IPS DF 4.7 (cell line): Measurements from ENCODE around the gene LPAR4.
"Not testable (repeated sequence)": the region's sequence is repeated elsewhere in the genome, so short reads cannot be mapped to it uniquely, and the experiment has no call there.

ENCODE experiments used
- DNase-seq: peaks from one replicate; pipeline ENCODE4 v3.0.0-alpha.2; 2013; ENCODE audit warnings: low spot score; ENCODE audit errors: extremely low read depth

Gene LPAR4, protein sequence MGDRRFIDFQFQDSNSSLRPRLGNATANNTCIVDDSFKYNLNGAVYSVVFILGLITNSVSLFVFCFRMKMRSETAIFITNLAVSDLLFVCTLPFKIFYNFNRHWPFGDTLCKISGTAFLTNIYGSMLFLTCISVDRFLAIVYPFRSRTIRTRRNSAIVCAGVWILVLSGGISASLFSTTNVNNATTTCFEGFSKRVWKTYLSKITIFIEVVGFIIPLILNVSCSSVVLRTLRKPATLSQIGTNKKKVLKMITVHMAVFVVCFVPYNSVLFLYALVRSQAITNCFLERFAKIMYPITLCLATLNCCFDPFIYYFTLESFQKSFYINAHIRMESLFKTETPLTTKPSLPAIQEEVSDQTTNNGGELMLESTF

DNA sequence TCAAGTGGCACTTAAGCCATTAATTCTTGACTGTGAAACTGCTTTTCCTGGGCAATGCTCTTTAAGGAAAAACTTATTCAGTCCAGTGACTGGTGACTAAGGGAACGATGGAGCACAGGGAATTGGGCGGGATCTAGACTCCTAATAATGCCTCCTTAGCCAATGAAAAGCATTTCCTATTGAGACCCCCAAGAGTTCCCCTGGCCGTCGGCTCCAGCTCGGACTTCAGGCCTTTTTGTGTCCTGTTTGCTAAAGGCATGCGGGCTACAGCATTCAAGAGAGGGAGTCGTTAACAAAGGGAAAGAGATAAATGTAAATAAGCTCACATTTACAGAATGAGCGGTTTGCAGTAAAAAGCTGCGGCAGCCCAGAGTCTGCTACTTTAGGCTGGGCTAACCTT, at the start of gene LPAR4:
TSS of gene LPAR4 (plus strand) at position 232 of the 400 bp plus-strand sequence. CDS start 7,150 bp downstream, outside the sequence.
- DNase-seq: no peak

GRCh38 chrX:78706071-78706470, 41.4 kb upstream of the LPAR4 start:
- DNase-seq: no peak

DNA sequence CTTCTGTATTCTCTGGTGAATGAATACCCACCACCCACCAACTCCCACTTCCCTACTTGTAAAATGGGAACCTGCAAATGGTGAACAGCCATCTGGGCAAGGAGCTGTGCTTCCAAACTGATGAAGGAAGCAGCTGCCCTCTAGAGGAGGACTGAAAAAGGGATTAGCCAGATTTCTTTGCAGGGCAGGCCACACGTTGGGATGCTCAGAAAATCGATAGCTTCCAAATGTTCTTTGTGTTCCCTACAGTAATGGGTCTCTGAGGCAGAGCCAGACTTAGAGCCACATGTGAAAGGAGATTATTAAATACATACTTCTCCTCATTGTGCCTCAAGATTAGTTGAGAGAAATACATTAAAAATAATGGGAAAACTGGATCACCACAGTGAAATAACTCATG, 39.3 kb upstream of the LPAR4 start:
- DNase-seq: peak; percentile 1

GRCh38 chrX:78708816-78709215, 38.7 kb upstream of the LPAR4 start:
- DNase-seq: no peak

DNA sequence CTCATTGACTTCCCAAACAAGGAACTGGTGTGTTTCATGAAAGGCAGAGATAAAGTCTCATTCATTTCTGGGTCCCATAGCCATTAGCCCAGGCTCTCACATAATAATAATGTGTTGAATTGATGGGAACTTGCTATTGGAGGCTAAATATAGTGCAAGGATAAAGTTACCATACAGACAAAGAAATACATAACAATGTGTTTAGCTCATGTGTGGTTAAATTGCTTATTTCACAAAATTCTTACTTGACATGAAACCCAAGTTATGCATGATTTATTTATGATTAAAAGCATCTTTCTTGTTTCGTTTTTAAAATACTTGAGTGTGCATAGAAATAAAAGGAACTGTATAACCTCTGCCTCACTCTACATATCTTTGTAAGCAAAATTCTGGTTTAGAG, 37.3 kb upstream of the LPAR4 start:
- no peak for DNase-seq

GRCh38 chrX:78712336-78712735, 35.2 kb upstream of the LPAR4 start:
- DNase-seq: no peak

GRCh38 chrX:78725287-78725686, 22.2 kb upstream of the LPAR4 start:
- DNase-seq: no peak

GRCh38 chrX:78746496-78746895, 1.0 kb upstream of the LPAR4 start:
- no peak for DNase-seq

DNA sequence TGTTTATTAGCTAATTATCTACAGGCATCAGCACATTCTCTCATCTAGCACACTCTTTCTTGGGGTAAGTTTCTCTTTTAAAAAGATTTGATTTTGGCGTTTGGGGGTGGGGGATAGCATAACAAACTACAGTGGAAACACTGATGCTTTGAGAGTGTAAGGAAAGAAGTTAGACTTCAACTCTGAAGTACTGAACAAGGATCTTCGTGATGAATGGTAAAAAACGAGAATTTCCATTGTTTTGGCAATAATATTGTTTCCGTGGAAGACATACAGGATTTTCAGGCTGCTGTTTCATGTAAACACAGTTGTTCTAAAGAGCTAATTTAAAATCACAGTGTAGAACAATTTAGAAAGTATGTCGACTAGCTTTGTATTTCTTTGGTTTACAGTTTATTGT, 451 bp downstream of the LPAR4 start:
- no peak for DNase-seq

- no peak for DNase-seq
Measured at GRCh38 chrX:78748846-78749245, 1.3 kb downstream of the LPAR4 start.

GRCh38 chrX:78753571-78753970, 6.1 kb downstream of the LPAR4 start:
- no peak for DNase-seq

DNA sequence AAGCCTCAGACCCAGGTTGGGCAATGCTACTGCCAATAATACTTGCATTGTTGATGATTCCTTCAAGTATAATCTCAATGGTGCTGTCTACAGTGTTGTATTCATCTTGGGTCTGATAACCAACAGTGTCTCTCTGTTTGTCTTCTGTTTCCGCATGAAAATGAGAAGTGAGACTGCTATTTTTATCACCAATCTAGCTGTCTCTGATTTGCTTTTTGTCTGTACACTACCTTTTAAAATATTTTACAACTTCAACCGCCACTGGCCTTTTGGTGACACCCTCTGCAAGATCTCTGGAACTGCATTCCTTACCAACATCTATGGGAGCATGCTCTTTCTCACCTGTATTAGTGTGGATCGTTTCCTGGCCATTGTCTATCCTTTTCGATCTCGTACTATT, 7.4 kb downstream of the LPAR4 start:
- no peak for DNase-seq

DNA sequence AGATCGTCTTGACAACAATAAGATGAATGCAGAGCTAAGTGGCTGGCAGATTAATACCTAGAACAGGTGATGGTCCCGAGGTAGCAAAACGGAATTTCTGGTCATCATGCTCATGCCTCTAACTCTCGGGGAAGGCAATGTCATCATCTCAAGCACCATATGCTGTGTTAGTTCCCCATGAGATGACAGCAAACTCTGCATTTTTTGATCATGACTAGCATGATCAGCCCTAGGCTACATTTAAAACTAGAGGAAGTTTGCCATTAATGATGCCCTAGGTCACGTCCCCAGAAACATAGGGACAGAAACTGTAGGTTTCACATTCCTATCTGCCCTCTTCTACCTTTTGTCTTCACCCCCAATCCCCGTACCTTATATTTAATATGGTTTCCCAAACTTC, 11.6 kb downstream of the LPAR4 start:
- DNase-seq: no peak

DNA sequence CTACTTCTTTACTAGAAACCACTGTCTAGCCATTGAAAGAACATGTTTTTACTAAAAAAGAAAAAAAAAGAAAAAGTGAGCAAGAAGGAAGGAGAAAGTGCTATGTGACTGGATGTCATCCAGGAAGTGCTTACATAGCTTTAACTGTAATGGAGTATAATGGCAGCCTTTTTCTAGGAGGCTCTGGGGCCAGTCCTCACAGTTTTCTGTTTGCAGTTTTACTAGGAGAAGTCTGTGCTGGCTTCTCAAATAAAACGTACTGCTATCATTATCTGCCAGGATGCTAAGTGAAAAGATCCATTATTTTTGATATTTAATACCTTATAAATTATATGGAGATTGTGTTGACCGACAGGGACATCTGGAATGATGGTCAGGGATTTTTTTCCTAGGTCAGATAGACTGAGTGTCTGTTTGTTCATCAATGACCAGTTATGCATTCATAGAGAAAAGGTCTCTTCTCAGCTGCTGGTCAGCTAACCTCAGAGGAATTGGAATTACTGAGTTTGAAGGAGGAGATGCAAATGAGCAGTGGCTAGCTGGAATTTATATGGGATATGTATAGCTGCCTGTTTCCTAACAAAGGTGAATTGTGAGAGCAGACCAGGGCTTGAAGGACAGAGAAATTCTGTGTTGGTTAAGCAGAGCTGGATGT, 21.7 kb downstream of the LPAR4 start:
- DNase-seq: no peak

GRCh38 chrX:78769946-78770345, 22.4 kb downstream of the LPAR4 start:
- no peak for DNase-seq

DNA sequence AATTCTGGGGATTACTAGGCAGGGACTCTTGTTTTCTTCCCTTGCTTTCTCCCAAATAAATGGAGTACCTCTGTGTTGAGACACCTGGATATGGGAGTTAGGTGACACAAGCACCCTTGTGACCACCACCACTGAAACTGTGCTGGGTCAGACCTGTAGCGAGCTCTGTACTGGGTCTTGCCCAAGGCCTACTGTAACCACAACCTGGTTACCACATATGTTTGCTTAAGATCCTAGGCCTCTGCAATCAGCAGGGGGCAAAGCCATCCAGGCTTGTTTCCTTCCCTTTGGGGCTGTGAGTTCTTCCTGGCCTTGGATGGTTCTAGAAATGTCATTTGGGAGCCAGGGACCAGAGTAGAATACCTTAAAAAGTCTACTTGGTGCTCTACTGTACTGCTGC, 49.4 kb downstream of the LPAR4 start:
- DNase-seq: no peak

DNA sequence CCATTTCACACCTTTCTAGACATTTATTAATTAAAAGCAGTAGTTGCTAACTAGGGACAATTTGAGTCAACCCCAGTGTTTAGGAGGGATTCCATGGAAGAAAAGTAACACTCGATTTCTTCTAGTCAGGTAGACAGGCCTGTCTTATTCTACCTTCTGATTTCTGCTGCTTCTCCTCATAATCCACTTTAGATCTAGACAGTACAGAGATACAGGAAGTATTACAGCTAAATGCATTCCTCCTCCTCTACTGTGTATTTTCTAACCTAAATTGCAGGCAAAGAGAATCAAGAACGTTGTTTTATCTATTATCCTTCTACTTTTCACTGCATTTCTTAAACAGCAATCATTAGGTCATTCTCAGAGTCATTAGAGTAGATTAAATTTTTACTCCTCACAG, 52.6 kb downstream of the LPAR4 start:
- no peak for DNase-seq

DNA sequence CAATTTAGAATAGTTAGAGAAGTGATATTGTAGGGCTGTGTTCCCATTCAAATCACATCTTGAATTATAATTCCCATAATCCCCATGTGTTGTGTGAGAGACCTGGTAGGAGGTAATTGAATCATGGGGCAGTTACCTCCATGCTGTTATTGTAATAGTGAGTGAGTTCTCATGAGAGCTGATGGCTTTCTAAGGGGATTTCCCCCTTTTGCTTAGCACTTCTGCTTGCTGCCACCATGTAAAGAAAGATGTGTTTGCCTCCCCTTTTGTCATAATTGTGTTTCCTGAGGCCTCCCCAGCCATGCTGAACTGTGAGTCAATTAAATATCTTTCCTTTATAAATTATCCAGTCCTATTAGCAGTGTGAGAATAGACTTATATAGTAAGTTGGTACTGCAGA, 53.2 kb downstream of the LPAR4 start:
- DNase-seq: no peak

GRCh38 chrX:78801522-78801921, 54.0 kb downstream of the LPAR4 start:
- DNase-seq: no peak

DNA sequence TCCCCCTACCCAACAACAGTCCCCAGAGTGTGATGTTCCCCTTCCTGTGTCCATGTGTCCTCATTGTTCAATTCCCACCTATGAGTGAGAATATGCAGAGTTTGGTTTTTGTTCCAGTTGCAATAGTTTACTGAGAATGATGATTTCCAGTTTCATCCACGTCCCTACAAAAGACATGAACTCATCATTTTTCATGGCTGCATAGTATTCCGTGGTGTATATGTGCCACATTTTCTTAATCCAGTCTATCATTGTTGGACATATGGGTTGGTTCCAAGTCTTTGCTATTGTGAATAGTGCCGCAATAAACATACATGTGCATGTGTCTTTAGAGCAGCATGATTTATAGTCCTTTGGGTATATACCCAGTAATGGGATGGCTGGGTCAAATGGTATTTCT, 55.0 kb downstream of the LPAR4 start:
- not testable (repeated sequence) for DNase-seq
